SKM-1 treated with dmso at 0.1 percent for 144 hours (cell line): ENCODE results near the gene NME8.

Experiments
- DNase-seq: peaks from one replicate; lab custom pipeline; 2025; ENCODE audit not compliant: unreplicated experiment; lab: John Stamatoyannopoulos, UW

Gene NME8

GRCh38 chr7:37901236-37901827 lies 52.9 kb downstream of the NME8 start:
- peak; percentile 16 for DNase-seq

- DNase-seq: no peak
Observed at GRCh38 chr7:37901890-37902524, 53.6 kb downstream of the NME8 start.

- no peak for DNase-seq
Observed at GRCh38 chr7:37908221-37908788, 59.9 kb downstream of the NME8 start.

GRCh38 chr7:37912756-37913155 lies 64.4 kb downstream of the NME8 start:
- DNase-seq: no peak

GRCh38 chr7:37915438-37915837 lies 67.0 kb downstream of the NME8 start:
- DNase-seq: peak; percentile 72

GRCh38 chr7:37916017-37916672 lies 67.7 kb downstream of the NME8 start:
- DNase-seq: peak; percentile 0

GRCh38 chr7:37916673-37917660 lies 68.6 kb downstream of the NME8 start, which contains the start of gene SFRP4:
Gene SFRP4, minus strand, starts transcription at chr7:37916817. Its CDS starts 280 bp downstream, at chr7:37916537.
- peak; percentile 65 for DNase-seq

GRCh38 chr7:37918526-37918925 lies 70.1 kb downstream of the NME8 start:
- no peak for DNase-seq

- DNase-seq: peak; percentile 58
Observed at GRCh38 chr7:37920305-37920848, 72.0 kb downstream of the NME8 start, which contains the start of gene EPDR1. Gene EPDR1, plus strand, starts transcription at chr7:37920640. Its CDS starts 300 bp downstream, at chr7:37920940.

GRCh38 chr7:37920849-37921805 lies 72.7 kb downstream of the NME8 start:
- peak; percentile 55 for DNase-seq

- no peak for DNase-seq
Observed at GRCh38 chr7:37921876-37922275, 73.5 kb downstream of the NME8 start.

- DNase-seq: no peak
Observed at GRCh38 chr7:37923996-37924395, 75.6 kb downstream of the NME8 start.

GRCh38 chr7:37924491-37925041 lies 76.2 kb downstream of the NME8 start:
- no peak for DNase-seq

GRCh38 chr7:37925620-37926019 lies 77.2 kb downstream of the NME8 start:
- DNase-seq: no peak

- DNase-seq: peak; percentile 12
Observed at GRCh38 chr7:37927773-37928444, 79.5 kb downstream of the NME8 start.

GRCh38 chr7:37928878-37929277 lies 80.5 kb downstream of the NME8 start:
- no peak for DNase-seq

- DNase-seq: no peak
Observed at GRCh38 chr7:37930226-37930948, 82.0 kb downstream of the NME8 start.

- no peak for DNase-seq
Observed at GRCh38 chr7:37932543-37932942, 84.1 kb downstream of the NME8 start.
